Measurements from ENCODE around the gene ADPRH.

GRCh38 chr3:119637679-119638477, 58.6 kb downstream of the ADPRH start:
- TF ChIP-seq CTCF (IDR thresholded peaks at IDR 0.05) (no peak), POLR2AphosphoS5 (IDR thresholded peaks at IDR 0.05) (peak in 1 of 3 donors; percentile 71)
